Uterus (tissue), 2 donors: ENCODE data around the gene KIAA0825.

ENCODE experiments used
- CTCF ChIP-seq, 4 experiments: fragments of 200-600 bp in 2 of 4; fragments of 450-650 bp in 2 of 4; sonication (generic) in 2 of 4; IDR thresholded peaks; one replicate each; pipeline ENCODE4 v1.5.1; 2016 to 2019; ENCODE audit warnings: antibody characterized with exemption in 4 of 4, mild to moderate bottlenecking in 2 of 4, moderate library complexity in 1 of 4
- POLR2A ChIP-seq, 2 donors: fragments of 450-650 bp; IDR thresholded peaks; one replicate each; pipeline ENCODE4 v1.6.1; 2016; ENCODE audit warnings: antibody characterized with exemption in 2 of 2, mild to moderate bottlenecking in 1 of 2, moderate library complexity in 1 of 2

- no peak for TF ChIP-seq CTCF (IDR thresholded peaks at IDR 0.05)
- TF ChIP-seq POLR2A (IDR thresholded peaks at IDR 0.05), result no peak
Observed at GRCh38 chr5:94385767-94386166, 232.6 kb downstream of the KIAA0825 start.
